Caco-2 (cell line): Measurements from ENCODE around the gene SCMH1. TPM values are rescaled to one million over a fixed set of nuclear protein-coding genes. Genes with fewer than 3 reads are reported as not detected.
"Not testable (repeated sequence)": the region's sequence is repeated elsewhere in the genome, so short reads cannot be mapped to it uniquely, and the experiment has no call there.

ENCODE experiments used
- BruUV-seq: library from RNA; stranded (reverse); fragments of 400-500 nt; replicated peaks from 2 replicates; lab custom pipeline; 2021; lab: Mats Ljungman, UMichigan
- CTCF ChIA-PET: fragments of 300-600 bp; sonication (Branson Sonifier 250); formaldehyde crosslinking; loops from one replicate; lab custom pipeline; 2022; ENCODE audit warnings: antibody characterized with exemption; lab: Charles Lee
- POLR2A ChIA-PET: fragments of 300-600 bp; sonication (Branson Sonifier 250); formaldehyde crosslinking; loops from one replicate; lab custom pipeline; 2022; ENCODE audit warnings: antibody characterized with exemption; lab: Charles Lee
- DNase-seq, 2 experiments: peaks; one replicate each; pipeline versions ENCODE4 v3.0.0 to v3.0.0-alpha.2; 2020 to 2022
- H3K27me3 ChIP-seq: replicated peaks from 2 replicates; pipeline ENCODE4 v1.6.0; 2011; ENCODE audit warnings: low read length; ENCODE audit not compliant: control insufficient read depth, insufficient read depth
- H3K36me3 ChIP-seq: 2 replicates; pipeline ENCODE4 v1.5.1; 2011; ENCODE audit warnings: low read length; ENCODE audit not compliant: control insufficient read depth, insufficient read depth
- H3K4me1 ChIP-seq: fragments of 250-450 bp; sonication (Bioruptor Pico); 2 replicates; pipeline ENCODE4 v1.5.1; 2020; ENCODE audit warnings: mild to moderate bottlenecking
- H3K4me3 ChIP-seq: 2 replicates; pipeline ENCODE4 v1.5.1; 2011; ENCODE audit warnings: low read depth, mild to moderate bottlenecking, control low read depth, low read length
- H3K9me3 ChIP-seq: fragments of 250-450 bp; sonication (Bioruptor Pico); 2 replicates; pipeline ENCODE4 v1.5.1; 2020; ENCODE audit warnings: mild to moderate bottlenecking, moderate library complexity
- H3K27ac Mint-ChIP-seq: one replicate; pipeline ENCODE4 v1.8.0; 2022; ENCODE audit warnings: mixed read lengths; ENCODE audit not compliant: unreplicated experiment
- H3K27me3 Mint-ChIP-seq: one replicate; pipeline ENCODE4 v1.8.0; 2022; ENCODE audit warnings: mixed read lengths; ENCODE audit not compliant: insufficient read depth, unreplicated experiment
- H3K36me3 Mint-ChIP-seq: one replicate; pipeline ENCODE4 v1.8.0; 2022; ENCODE audit warnings: mild to moderate bottlenecking, mixed read lengths; ENCODE audit not compliant: insufficient read depth, unreplicated experiment
- H3K4me1 Mint-ChIP-seq: one replicate; pipeline ENCODE4 v1.8.0; 2022; ENCODE audit warnings: low read depth, mixed read lengths; ENCODE audit not compliant: unreplicated experiment
- H3K4me3 Mint-ChIP-seq: one replicate; pipeline ENCODE4 v1.8.0; 2022; ENCODE audit warnings: mild to moderate bottlenecking, moderate library complexity, mixed read lengths; ENCODE audit not compliant: unreplicated experiment
- H3K9me3 Mint-ChIP-seq: one replicate; pipeline ENCODE4 v1.8.0; 2022; ENCODE audit warnings: mixed read lengths; ENCODE audit not compliant: unreplicated experiment
- CTCF ChIP-seq, 2 experiments: fragments of 200-600 bp in 1 of 2; IDR thresholded peaks; 1 replicate in 1 of 2; 2 replicates in 1 of 2; pipeline versions ENCODE4 v1.5.1 to v1.8.0; 2011 to 2022; ENCODE audit warnings: antibody characterized with exemption in 1 of 2, control low read depth in 1 of 2, inconsistent platforms in 1 of 2, low read depth in 1 of 2, low read length in 1 of 2, mild to moderate bottlenecking in 1 of 2, moderate library complexity in 1 of 2; ENCODE audit not compliant: insufficient read depth in 1 of 2, severe bottlenecking in 1 of 2, unreplicated experiment in 1 of 2
- intact Hi-C: fragments of 100-400 bp; cut with micrococcal nuclease; formaldehyde crosslinking; loops from one replicate; pipeline ENCODE4 v1.10.0; 2022; ENCODE audit not compliant: unreplicated experiment
- total RNA-seq: library from RNA; stranded (reverse); gene quantifications from 2 replicates; pipeline ENCODE4 v1.2.3, GENCODE V29; 2022

The SCMH1 gene
- total RNA-seq, 1 experiment from 2014 or later = 27.6 TPM

- no peak overlapping the region for H3K4me3 Mint-ChIP-seq
- Histone ChIP-seq H3K4me3 (no peak overlapping the region), H3K36me3 (no peaks in the 10 kb centered on the region), H3K27me3 (no peaks in the 10 kb centered on the region), H3K9me3 (no peaks in the 10 kb centered on the region), H3K4me1 (no peaks in the 10 kb centered on the region)
- H3K4me1 Mint-ChIP-seq = no peaks in the 10 kb centered on the region
- no TSS peak for BruUV-seq
- H3K27ac Mint-ChIP-seq = no peak overlapping the region
- no peak for DNase-seq
- intact Hi-C loops = no loop called here
- no peaks in the 10 kb centered on the region for H3K27me3 Mint-ChIP-seq
- POLR2A ChIA-PET = no interaction called here
- H3K9me3 Mint-ChIP-seq = no peaks in the 10 kb centered on the region
- no peaks in the 10 kb centered on the region for H3K36me3 Mint-ChIP-seq
- no peak for TF ChIP-seq CTCF (IDR thresholded peaks at IDR 0.05; ENCODE audit: insufficient read depth in 1 of 2, low read depth in 1 of 2, low read length in 1 of 2, severe bottlenecking in 1 of 2, unreplicated experiment in 1 of 2)
- CTCF ChIA-PET = no interaction called here
Measured at GRCh38 chr1:41259221-41259620, 17.1 kb upstream of the SCMH1 start.

- POLR2A ChIA-PET = no interaction called here
Measured at GRCh38 chr1:41255978-41256377, 13.9 kb upstream of the SCMH1 start.

GRCh38 chr1:41251120-41251519 is 9.0 kb upstream of the SCMH1 start:
- DNase-seq, H3K27me3 Mint-ChIP-seq, intact Hi-C loops, POLR2A ChIA-PET, BruUV-seq, H3K4me3 Mint-ChIP-seq, H3K36me3 ChIP-seq, CTCF ChIA-PET, H3K36me3 Mint-ChIP-seq, H3K27me3 ChIP-seq, H3K27ac Mint-ChIP-seq, H3K9me3 ChIP-seq, H3K4me3 ChIP-seq, H3K4me1 Mint-ChIP-seq, H3K4me1 ChIP-seq: not testable (repeated sequence)
- H3K9me3 Mint-ChIP-seq = peaks cover 11% of the 10 kb centered on the region

More at GRCh38 chr1:41255978-41256377, 13.9 kb upstream of the SCMH1 start:
- Histone ChIP-seq H3K4me3 (no peak overlapping the region), H3K4me1 (no peaks in the 10 kb centered on the region), H3K27me3 (no peaks in the 10 kb centered on the region), H3K9me3 (no peaks in the 10 kb centered on the region), H3K36me3 (no peaks in the 10 kb centered on the region)
- Mint-ChIP-seq H3K4me3 (no peak overlapping the region), H3K27me3 (no peaks in the 10 kb centered on the region), H3K9me3 (peaks cover 11% of the 10 kb centered on the region), H3K4me1 (no peaks in the 10 kb centered on the region), H3K36me3 (no peaks in the 10 kb centered on the region), H3K27ac (no peak overlapping the region)
- no TSS peak for BruUV-seq
- no peak for DNase-seq
- no peak for TF ChIP-seq CTCF (IDR thresholded peaks at IDR 0.05; ENCODE audit: insufficient read depth in 1 of 2, low read depth in 1 of 2, low read length in 1 of 2, severe bottlenecking in 1 of 2, unreplicated experiment in 1 of 2)
- CTCF ChIA-PET = no interaction called here
- intact Hi-C loops = no loop called here

- ChIA-PET POLR2A (no interaction called here), CTCF (no interaction called here)
- H3K4me3 ChIP-seq = no peak overlapping the region
- H3K4me1 ChIP-seq = peaks cover 16% of the 10 kb centered on the region
- H3K27me3 Mint-ChIP-seq = no peaks in the 10 kb centered on the region
- H3K4me3 Mint-ChIP-seq = no peak overlapping the region
- intact Hi-C loops = loop anchor here (10.0 kb wide), 1 partner anchor 125 kb away; no protein-coding TSS in a partner anchor
- no peaks in the 10 kb centered on the region for H3K27me3 ChIP-seq
- peaks cover 22% of the 10 kb centered on the region for H3K4me1 Mint-ChIP-seq
- H3K27ac Mint-ChIP-seq = no peak overlapping the region
- no peak for TF ChIP-seq CTCF (IDR thresholded peaks at IDR 0.05; ENCODE audit: insufficient read depth in 1 of 2, low read depth in 1 of 2, low read length in 1 of 2, severe bottlenecking in 1 of 2, unreplicated experiment in 1 of 2)
- no peaks in the 10 kb centered on the region for H3K36me3 Mint-ChIP-seq
- H3K36me3 ChIP-seq = no peaks in the 10 kb centered on the region
- H3K9me3 Mint-ChIP-seq = peaks cover 11% of the 10 kb centered on the region
- no peaks in the 10 kb centered on the region for H3K9me3 ChIP-seq
- no peak for DNase-seq
- BruUV-seq = no TSS peak
Measured at GRCh38 chr1:41249319-41249718, 7.2 kb upstream of the SCMH1 start.
